Stimulated activated naive CD8-positive, alpha-beta T cell treated with anti-CD3 and anti-CD28 coated beads, Interleukin-15, Interleukin-2, amounts not matched to agents 100 ng/mL and 50 ng/mL, for 24 hours (primary cell): ENCODE measurements around the gene ZDHHC11B.
"Not testable (repeated sequence)": the region's sequence is repeated elsewhere in the genome, so short reads cannot be mapped to it uniquely, and the experiment has no call there.

Source experiments
- H3K27ac Mint-ChIP-seq: one replicate; pipeline ENCODE4 v1.8.0; 2021; ENCODE audit warnings: mild to moderate bottlenecking, mixed read lengths
- H3K27me3 Mint-ChIP-seq: one replicate; pipeline ENCODE4 v1.8.0; 2021; ENCODE audit warnings: mixed read lengths
- H3K36me3 Mint-ChIP-seq: one replicate; pipeline ENCODE4 v1.8.0; 2021; ENCODE audit warnings: low read depth, mixed read lengths
- H3K4me1 Mint-ChIP-seq: one replicate; pipeline ENCODE4 v1.8.0; 2021; ENCODE audit warnings: low read depth, mixed read lengths
- H3K4me3 Mint-ChIP-seq: one replicate; pipeline ENCODE4 v1.8.0; 2021; ENCODE audit warnings: mild to moderate bottlenecking, mixed read lengths
- H3K9me3 Mint-ChIP-seq: one replicate; pipeline ENCODE4 v1.8.0; 2021; ENCODE audit warnings: mixed read lengths

ZDHHC11B gene

GRCh38 chr5:775961-776861 is 8.3 kb downstream of the ZDHHC11B start:
- no peak overlapping the region for H3K27ac Mint-ChIP-seq
- peaks cover 5% of the 10 kb centered on the region for H3K27me3 Mint-ChIP-seq
- H3K4me1 Mint-ChIP-seq, result no peaks in the 10 kb centered on the region
- no peak overlapping the region for H3K4me3 Mint-ChIP-seq
- no peaks in the 10 kb centered on the region for H3K9me3 Mint-ChIP-seq
- H3K36me3 Mint-ChIP-seq, result no peaks in the 10 kb centered on the region

- not testable (repeated sequence) for H3K27ac Mint-ChIP-seq, H3K4me1 Mint-ChIP-seq, H3K4me3 Mint-ChIP-seq, H3K27me3 Mint-ChIP-seq, H3K9me3 Mint-ChIP-seq, H3K36me3 Mint-ChIP-seq
Observed at GRCh38 chr5:775595-775960, 9.0 kb downstream of the ZDHHC11B start.

GRCh38 chr5:774854-775505 is 9.5 kb downstream of the ZDHHC11B start:
- not testable (repeated sequence) for H3K27ac Mint-ChIP-seq, H3K4me1 Mint-ChIP-seq, H3K9me3 Mint-ChIP-seq, H3K36me3 Mint-ChIP-seq, H3K4me3 Mint-ChIP-seq, H3K27me3 Mint-ChIP-seq

- not testable (repeated sequence) for H3K27ac Mint-ChIP-seq, H3K4me3 Mint-ChIP-seq, H3K4me1 Mint-ChIP-seq, H3K9me3 Mint-ChIP-seq, H3K27me3 Mint-ChIP-seq, H3K36me3 Mint-ChIP-seq
Observed at GRCh38 chr5:774304-774703, 10.2 kb downstream of the ZDHHC11B start.

- Mint-ChIP-seq H3K4me3 (no peak overlapping the region), H3K27ac (no peak overlapping the region), H3K4me1 (no peaks in the 10 kb centered on the region), H3K36me3 (no peaks in the 10 kb centered on the region), H3K27me3 (peaks cover 5% of the 10 kb centered on the region), H3K9me3 (no peaks in the 10 kb centered on the region)
Observed at GRCh38 chr5:773517-774264, 10.8 kb downstream of the ZDHHC11B start.

GRCh38 chr5:772931-773330 is 11.6 kb downstream of the ZDHHC11B start:
- H3K4me3 Mint-ChIP-seq, result not testable (repeated sequence)

GRCh38 chr5:772547-772890 is 12.0 kb downstream of the ZDHHC11B start:
- H3K4me1 Mint-ChIP-seq, H3K36me3 Mint-ChIP-seq, H3K9me3 Mint-ChIP-seq, H3K4me3 Mint-ChIP-seq, H3K27ac Mint-ChIP-seq, H3K27me3 Mint-ChIP-seq: not testable (repeated sequence)

More at GRCh38 chr5:772931-773330, 11.6 kb downstream of the ZDHHC11B start:
- not testable (repeated sequence) for H3K4me1 Mint-ChIP-seq, H3K27me3 Mint-ChIP-seq, H3K36me3 Mint-ChIP-seq, H3K9me3 Mint-ChIP-seq, H3K27ac Mint-ChIP-seq

- not testable (repeated sequence) for H3K4me1 Mint-ChIP-seq, H3K9me3 Mint-ChIP-seq, H3K36me3 Mint-ChIP-seq, H3K4me3 Mint-ChIP-seq, H3K27me3 Mint-ChIP-seq, H3K27ac Mint-ChIP-seq
Observed at GRCh38 chr5:771841-772546, 12.5 kb downstream of the ZDHHC11B start.

- not testable (repeated sequence) for H3K27me3 Mint-ChIP-seq, H3K9me3 Mint-ChIP-seq, H3K4me3 Mint-ChIP-seq, H3K27ac Mint-ChIP-seq, H3K4me1 Mint-ChIP-seq, H3K36me3 Mint-ChIP-seq
Observed at GRCh38 chr5:771087-771781, 13.3 kb downstream of the ZDHHC11B start.

GRCh38 chr5:770585-770984 is 13.9 kb downstream of the ZDHHC11B start:
- not testable (repeated sequence) for H3K27me3 Mint-ChIP-seq, H3K4me1 Mint-ChIP-seq, H3K4me3 Mint-ChIP-seq, H3K27ac Mint-ChIP-seq, H3K9me3 Mint-ChIP-seq, H3K36me3 Mint-ChIP-seq

GRCh38 chr5:769485-770145 is 14.9 kb downstream of the ZDHHC11B start:
- H3K27me3 Mint-ChIP-seq, H3K9me3 Mint-ChIP-seq, H3K27ac Mint-ChIP-seq, H3K4me1 Mint-ChIP-seq, H3K4me3 Mint-ChIP-seq, H3K36me3 Mint-ChIP-seq: not testable (repeated sequence)

GRCh38 chr5:766666-767431 is 17.7 kb downstream of the ZDHHC11B start:
- Mint-ChIP-seq H3K4me1 (no peaks in the 10 kb centered on the region), H3K4me3 (no peak overlapping the region), H3K27ac (no peak overlapping the region), H3K27me3 (no peaks in the 10 kb centered on the region), H3K36me3 (no peaks in the 10 kb centered on the region), H3K9me3 (no peaks in the 10 kb centered on the region)

GRCh38 chr5:765948-766631 is 18.4 kb downstream of the ZDHHC11B start:
- H3K27ac Mint-ChIP-seq, result no peak overlapping the region
- no peaks in the 10 kb centered on the region for H3K9me3 Mint-ChIP-seq
- H3K27me3 Mint-ChIP-seq, result no peaks in the 10 kb centered on the region
- H3K36me3 Mint-ChIP-seq, result no peaks in the 10 kb centered on the region
- H3K4me3 Mint-ChIP-seq, result no peak overlapping the region
- H3K4me1 Mint-ChIP-seq, result no peaks in the 10 kb centered on the region
